HCT116 (cell line): Measurements from ENCODE around the gene ITK. TPM values are rescaled to one million over a fixed set of nuclear protein-coding genes. Genes with fewer than 3 reads are reported as not detected.

Experiments used
- ATAC-seq: fragments of 200-7000 bp; cut with Tn5 transposase; 2 replicates; pipeline ENCODE4 v1.9.1; 2020; ENCODE audit warnings: mild to moderate bottlenecking, moderate library complexity
- BruUV-seq: library from RNA; stranded (reverse); fragments of 400-500 nt; replicated peaks from 2 replicates; lab custom pipeline; 2021; lab: Mats Ljungman, UMichigan
- CTCF ChIA-PET: fragments of 300-600 bp; sonication (Branson Sonifier 250); formaldehyde crosslinking; loops from one replicate; lab custom pipeline; 2021; ENCODE audit warnings: antibody characterized with exemption; lab: Charles Lee
- POLR2A ChIA-PET: fragments of 300-600, 350-600 bp; sonication (Branson Sonifier 250); formaldehyde crosslinking; loops from one replicate; lab custom pipeline; 2021; ENCODE audit warnings: antibody characterized with exemption; lab: Charles Lee
- RAD21 ChIA-PET, 2 experiments: fragments of 300-600 bp; sonication (Branson Sonifier 250); formaldehyde crosslinking; loops; one replicate each; lab custom pipeline; 2023; ENCODE audit warnings: low total read pairs in 2 of 2; ENCODE audit not compliant: uncharacterized antibody in 2 of 2, unreplicated experiment in 2 of 2, low non-redundant PET in 1 of 2; lab: Charles Lee
- DNase-seq: peaks from one replicate; pipeline ENCODE4 v3.0.0-alpha.2; 2010; ENCODE audit warnings: low read depth, low spot score
- H2AFZ ChIP-seq: fragments of 200-600 bp; shearing (Covaris generic), sonication (generic); 2 replicates; pipeline ENCODE4 v1.6.1; 2017; ENCODE audit warnings: low read depth, mixed run types, mixed read lengths, antibody characterized with exemption, low read length; ENCODE audit not compliant: poor library complexity, severe bottlenecking
- H3K27ac ChIP-seq: 2 replicates; pipeline ENCODE4 v1.5.1; 2012; ENCODE audit warnings: low read depth, low read length
- H3K27me3 ChIP-seq: fragments of 200-600 bp; sonication (generic); 2 replicates; pipeline ENCODE4 v1.6.1; 2016; ENCODE audit warnings: mixed run types, low read length, mixed read lengths; ENCODE audit not compliant: insufficient read depth
- H3K36me3 ChIP-seq, 2 experiments: fragments of 200-500 bp in 1 of 2; fragments of 200-600 bp in 1 of 2; sonication (Bioruptor generic) in 1 of 2; sonication (generic) in 1 of 2; 2 replicates each; pipeline versions ENCODE4 v1.5.1 to v1.6.1; 2014 to 2016; ENCODE audit warnings: low read length in 2 of 2, inconsistent platforms in 1 of 2, mixed read lengths in 1 of 2, mixed run types in 1 of 2; ENCODE audit not compliant: insufficient read depth in 2 of 2, control insufficient read depth in 1 of 2
- H3K4me1 ChIP-seq, 2 experiments: fragments of 200-600 bp in 1 of 2; sonication (generic) in 1 of 2; 2 replicates each; pipeline versions ENCODE4 v1.5.1 to v1.6.1; 2012 to 2017; ENCODE audit warnings: low read length in 2 of 2, inconsistent platforms in 1 of 2, mild to moderate bottlenecking in 1 of 2, mixed read lengths in 1 of 2, mixed run types in 1 of 2, moderate library complexity in 1 of 2; ENCODE audit not compliant: insufficient read depth in 2 of 2, control insufficient read depth in 1 of 2
- H3K4me2 ChIP-seq: fragments of 200-600 bp; sonication (generic); 2 replicates; pipeline ENCODE4 v1.6.1; 2017; ENCODE audit warnings: mixed run types, low read length, mixed read lengths
- H3K4me3 ChIP-seq, 2 experiments: fragments of 200-600 bp in 1 of 2; sonication (generic) in 1 of 2; replicated peaks in 1 of 2; 2 replicates each; pipeline ENCODE4 v1.5.1; 2011 to 2016; ENCODE audit warnings: low read length in 2 of 2, control low read depth in 1 of 2, low read depth in 1 of 2, mild to moderate bottlenecking in 1 of 2, mixed read lengths in 1 of 2, mixed run types in 1 of 2
- H3K79me2 ChIP-seq: fragments of 200-600 bp; sonication (generic); 2 replicates; pipeline ENCODE4 v1.6.1; 2017; ENCODE audit warnings: mild to moderate bottlenecking, mixed run types, low read length, moderate library complexity, mixed read lengths; ENCODE audit not compliant: insufficient read depth
- H3K9ac ChIP-seq: fragments of 200-600 bp; sonication (generic); 2 replicates; pipeline ENCODE4 v1.6.1; 2016; ENCODE audit warnings: low read length, mixed read lengths
- H3K9me2 ChIP-seq: fragments of 200-600 bp; sonication (generic), shearing (Covaris generic); 2 replicates; pipeline ENCODE4 v1.6.1; 2017; ENCODE audit warnings: mixed run types, mild to moderate bottlenecking, moderate library complexity; ENCODE audit not compliant: insufficient read depth
- H3K9me3 ChIP-seq, 2 experiments: fragments of 200-500 bp in 1 of 2; fragments of 200-600 bp in 1 of 2; sonication (Bioruptor generic) in 1 of 2; sonication (generic) in 1 of 2; 2 replicates each; pipeline ENCODE4 v1.6.1; 2014 to 2017; ENCODE audit warnings: low read length in 2 of 2, mixed read lengths in 2 of 2, inconsistent platforms in 1 of 2, low read depth in 1 of 2, mild to moderate bottlenecking in 1 of 2, mixed run types in 1 of 2, moderate library complexity in 1 of 2; ENCODE audit not compliant: control insufficient read depth in 1 of 2, insufficient read depth in 1 of 2
- H4K20me1 ChIP-seq: fragments of 200-600 bp; sonication (generic), shearing (Covaris generic); 2 replicates; pipeline ENCODE4 v1.6.1; 2017; ENCODE audit warnings: mixed run types, mild to moderate bottlenecking, moderate library complexity; ENCODE audit not compliant: insufficient read depth
- ATF3 ChIP-seq: IDR thresholded peaks from 2 replicates; pipeline ENCODE4 v1.6.1; 2012
- CBX3 ChIP-seq: IDR thresholded peaks from 2 replicates; pipeline ENCODE4 v1.6.1; 2012; ENCODE audit warnings: low read depth
- CTCF ChIP-seq, 3 experiments: fragments of 200-600 bp in 1 of 3; sonication (generic) in 1 of 3; IDR thresholded peaks in 2 of 3; conservative IDR thresholded peaks in 1 of 3; 2 replicates each; pipeline ENCODE4 v1.5.1; 2012 to 2017; ENCODE audit warnings: low read depth in 2 of 3, low read length in 2 of 3, antibody characterized with exemption in 1 of 3, borderline replicate concordance in 1 of 3, control low read depth in 1 of 3, mild to moderate bottlenecking in 1 of 3, mixed read lengths in 1 of 3, mixed run types in 1 of 3, moderate library complexity in 1 of 3; ENCODE audit not compliant: insufficient read depth in 1 of 3
- EGR1 ChIP-seq: IDR thresholded peaks from 2 replicates; pipeline ENCODE4 v1.6.1; 2012; ENCODE audit warnings: low read depth
- EZH2 ChIP-seq: fragments of 200-600 bp; sonication (generic); IDR thresholded peaks from 2 replicates; pipeline ENCODE4 v1.6.1; 2017; ENCODE audit warnings: antibody characterized with exemption, mixed run types
- EZH2phosphoT487 ChIP-seq: fragments of 200-600 bp; IDR thresholded peaks from 2 replicates; pipeline ENCODE4 v1.6.1; 2018; ENCODE audit warnings: antibody characterized with exemption, borderline replicate concordance
- JUND ChIP-seq: IDR thresholded peaks from 2 replicates; pipeline ENCODE4 v1.6.1; 2012
- MAX ChIP-seq: IDR thresholded peaks from 2 replicates; pipeline ENCODE4 v1.6.1; 2012
- POLR2A ChIP-seq: IDR thresholded peaks from 2 replicates; pipeline ENCODE4 v1.7.0; 2011; ENCODE audit warnings: borderline replicate concordance; ENCODE audit not compliant: insufficient read depth, insufficient read length; ENCODE audit errors: extremely low read depth
- RAD21 ChIP-seq: IDR thresholded peaks from 2 replicates; pipeline ENCODE4 v1.6.1; 2012; ENCODE audit warnings: low read depth, mild to moderate bottlenecking
- REST ChIP-seq: IDR thresholded peaks from 2 replicates; pipeline ENCODE4 v1.6.1; 2012; ENCODE audit warnings: low read depth
- SIN3A ChIP-seq: IDR thresholded peaks from 2 replicates; pipeline ENCODE4 v1.6.1; 2012; ENCODE audit warnings: low read depth
- SRF ChIP-seq: IDR thresholded peaks from 2 replicates; pipeline ENCODE4 v1.6.1; 2012; ENCODE audit warnings: low read depth
- TCF7L2 ChIP-seq: IDR thresholded peaks from 2 replicates; pipeline ENCODE4 v1.7.0; 2011; ENCODE audit warnings: borderline replicate concordance, inconsistent platforms; ENCODE audit not compliant: insufficient read depth, insufficient read length; ENCODE audit errors: extremely low read depth
- ZNF274 ChIP-seq: fragments of 200-500 bp; sonication (Bioruptor generic); IDR thresholded peaks from 2 replicates; pipeline ENCODE4 v1.6.1; 2014; ENCODE audit warnings: mild to moderate bottlenecking, low read depth, low read length, inconsistent platforms
- intact Hi-C: fragments of 100-400 bp; cut with micrococcal nuclease; formaldehyde crosslinking; loops from 2 replicates; pipeline ENCODE4 v1.10.0; 2022
- total RNA-seq: library from RNA; stranded (reverse); gene quantifications from one replicate; pipeline ENCODE4 v1.2.1, GENCODE V29; 2021; ENCODE audit not compliant: unreplicated experiment

The ITK gene
- total RNA-seq, 1 experiment from 2014 or later = 0.37 TPM

GRCh38 chr5:157219491-157220271 is 39.0 kb downstream of the ITK start:
- H2AFZ ChIP-seq = no peak overlapping the region
- intact Hi-C loops = no loop called here
- no peak for DNase-seq
- BruUV-seq = no TSS peak
- H3K36me3 ChIP-seq = no peaks in the 10 kb centered on the region
- no peak for TF ChIP-seq SRF
- TF ChIP-seq CTCF (IDR thresholded peaks at IDR 0.05 in 2 of 3, conservative IDR thresholded peaks at IDR 0.05 in 1 of 3; ENCODE audit: borderline replicate concordance in 1 of 3, insufficient read depth in 1 of 3, low read depth in 2 of 3, low read length in 2 of 3) = no peak
- no peak for TF ChIP-seq POLR2A
- no peak for TF ChIP-seq ATF3
- TF ChIP-seq EGR1 = no peak
- no peak for TF ChIP-seq RAD21
- H3K9ac ChIP-seq = no peak overlapping the region
- H3K27ac ChIP-seq = no peak overlapping the region
- H3K4me2 ChIP-seq = no peak overlapping the region
- H4K20me1 ChIP-seq = no peaks in the 10 kb centered on the region
- H3K9me3 ChIP-seq = no peaks in the 10 kb centered on the region
- peaks cover 0 to 3% of the 10 kb centered on the region in 2 experiments; a peak in 1 of 4 replicates for H3K4me1 ChIP-seq
- POLR2A ChIA-PET = no interaction called here
- H3K4me3 ChIP-seq = no peak overlapping the region
- ATAC-seq = no peak
- H3K9me2 ChIP-seq = no peaks in the 10 kb centered on the region
- CTCF ChIA-PET = no interaction called here
- H3K27me3 ChIP-seq = no peaks in the 10 kb centered on the region
- no peaks in the 10 kb centered on the region for H3K79me2 ChIP-seq
- RAD21 ChIA-PET = no interaction called here

GRCh38 chr5:157221959-157222358 is 41.3 kb downstream of the ITK start:
- Histone ChIP-seq H3K79me2 (no peaks in the 10 kb centered on the region), H3K9me3 (no peaks in the 10 kb centered on the region), H3K27ac (no peak overlapping the region), H3K4me2 (no peak overlapping the region), H3K9me2 (no peaks in the 10 kb centered on the region), H3K36me3 (no peaks in the 10 kb centered on the region), H4K20me1 (no peaks in the 10 kb centered on the region), H3K27me3 (no peaks in the 10 kb centered on the region), H2AFZ (no peak overlapping the region), H3K4me1 (no peaks in the 10 kb centered on the region), H3K9ac (no peak overlapping the region), H3K4me3 (no peak overlapping the region)
- POLR2A ChIA-PET = no interaction called here
- CTCF ChIA-PET = no interaction called here
- intact Hi-C loops = no loop called here
- ATAC-seq (no peak), DNase-seq (no peak)
- TF ChIP-seq EZH2 (no peak), REST (no peak), MAX (no peak), CBX3 (no peak), SIN3A (no peak), EZH2phosphoT487 (no peak), ZNF274 (no peak), TCF7L2 (no peak), ATF3 (no peak), JUND (no peak)
- RAD21 ChIA-PET = no interaction called here
- BruUV-seq = no TSS peak
